Measurements from ENCODE around the gene OR8B3.
"Not testable (repeated sequence)": the region's sequence is repeated elsewhere in the genome, so short reads cannot be mapped to it uniquely, and the experiment has no call there.

Gene OR8B3

GRCh38 chr11:124382857-124383256 lies 16.0 kb downstream of the OR8B3 start:
- H3K4me3 ChIP-seq (ENCODE audit: low read length in 2 of 2); H3K9me3 ChIP-seq (ENCODE audit: control insufficient read depth in 2 of 2, low read length in 2 of 2); H3K9ac ChIP-seq (ENCODE audit: low read depth in 1 of 2, low read length in 2 of 2); H3K4me1 ChIP-seq (ENCODE audit: control insufficient read depth in 2 of 2, insufficient read depth in 2 of 2, low read length in 2 of 2); H3K36me3 ChIP-seq (ENCODE audit: control insufficient read depth in 2 of 2, insufficient read depth in 2 of 2, low read length in 2 of 2); H3K27ac ChIP-seq (ENCODE audit: low read depth in 2 of 2, low read length in 2 of 2); H3K27me3 ChIP-seq (ENCODE audit: control insufficient read depth in 2 of 2, insufficient read depth in 2 of 2, low read length in 2 of 2): not testable (repeated sequence)

- no peak overlapping the region for H3K4me3 ChIP-seq (ENCODE audit: low read length in 2 of 2)
- no peaks in the 10 kb centered on the region for H3K36me3 ChIP-seq (ENCODE audit: control insufficient read depth in 2 of 2, insufficient read depth in 2 of 2, low read length in 2 of 2)
- no peak overlapping the region for H3K9ac ChIP-seq (ENCODE audit: low read depth in 1 of 2, low read length in 2 of 2)
- no peaks in the 10 kb centered on the region for H3K4me1 ChIP-seq (ENCODE audit: control insufficient read depth in 2 of 2, insufficient read depth in 2 of 2, low read length in 2 of 2)
- H3K9me3 ChIP-seq (ENCODE audit: control insufficient read depth in 2 of 2, low read length in 2 of 2) = no peaks in the 10 kb centered on the region
- no peaks in the 10 kb centered on the region for H3K27me3 ChIP-seq (ENCODE audit: control insufficient read depth in 2 of 2, insufficient read depth in 2 of 2, low read length in 2 of 2)
- H3K27ac ChIP-seq (ENCODE audit: low read depth in 2 of 2, low read length in 2 of 2) = no peak overlapping the region
These were observed 18.2 kb downstream of the OR8B3 start for GRCh38 chr11:124380585-124380984.

DNA sequence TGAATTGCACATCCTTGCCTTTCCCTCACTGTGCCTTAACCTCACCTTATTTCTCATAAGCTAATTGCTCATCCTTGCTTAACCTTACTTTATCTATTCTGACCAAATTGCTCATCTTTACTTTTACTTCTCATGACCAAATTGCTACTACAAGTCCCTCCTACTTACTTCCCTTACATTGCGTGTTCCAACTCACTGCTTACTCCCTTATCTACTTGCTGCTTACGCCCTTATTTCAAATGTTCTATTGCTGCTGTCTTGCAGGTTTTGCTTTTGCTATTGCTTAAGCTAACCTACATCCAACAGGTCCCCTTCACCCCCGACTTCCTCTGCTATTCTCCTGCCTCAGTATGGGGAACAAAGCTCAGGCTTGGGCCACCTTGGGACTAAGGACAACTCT lies 22.5 kb downstream of the OR8B3 start:
- H3K4me1 ChIP-seq (ENCODE audit: control insufficient read depth in 2 of 2, insufficient read depth in 2 of 2, low read length in 2 of 2) = no peaks in the 10 kb centered on the region
- no peaks in the 10 kb centered on the region for H3K27me3 ChIP-seq (ENCODE audit: control insufficient read depth in 2 of 2, insufficient read depth in 2 of 2, low read length in 2 of 2)
- no peak overlapping the region for H3K27ac ChIP-seq (ENCODE audit: low read depth in 2 of 2, low read length in 2 of 2)
- no peak overlapping the region for H3K9ac ChIP-seq (ENCODE audit: low read depth in 1 of 2, low read length in 2 of 2)
- no peak overlapping the region for H3K4me3 ChIP-seq (ENCODE audit: low read length in 2 of 2)
- no peaks in the 10 kb centered on the region for H3K36me3 ChIP-seq (ENCODE audit: control insufficient read depth in 2 of 2, insufficient read depth in 2 of 2, low read length in 2 of 2)
- H3K9me3 ChIP-seq (ENCODE audit: control insufficient read depth in 2 of 2, low read length in 2 of 2) = no peaks in the 10 kb centered on the region

DNA sequence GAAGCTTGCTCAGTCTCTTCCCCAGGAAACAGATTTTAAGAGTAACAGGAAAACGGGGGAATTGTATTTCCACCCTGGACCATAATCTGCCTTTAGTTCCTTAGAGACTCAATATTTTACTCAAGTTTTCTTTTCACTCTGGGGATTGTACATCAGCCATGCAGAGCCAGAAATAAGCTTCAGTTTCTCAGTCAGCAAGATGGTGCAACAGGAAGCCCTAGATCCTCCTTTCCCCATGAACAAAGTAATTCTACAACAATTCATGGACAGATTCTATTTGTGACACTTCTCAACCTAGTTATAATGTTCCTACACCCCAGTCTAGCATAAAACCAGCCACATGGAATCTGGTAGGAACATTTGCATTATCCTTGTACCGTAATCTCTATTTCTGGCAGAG lies 39.3 kb downstream of the OR8B3 start:
- no peak overlapping the region for H3K4me3 ChIP-seq (ENCODE audit: low read length in 2 of 2)
- no peaks in the 10 kb centered on the region for H3K36me3 ChIP-seq (ENCODE audit: control insufficient read depth in 2 of 2, insufficient read depth in 2 of 2, low read length in 2 of 2)
- H3K27ac ChIP-seq (ENCODE audit: low read depth in 2 of 2, low read length in 2 of 2) = no peak overlapping the region
- H3K4me1 ChIP-seq (ENCODE audit: control insufficient read depth in 2 of 2, insufficient read depth in 2 of 2, low read length in 2 of 2) = no peaks in the 10 kb centered on the region
- no peaks in the 10 kb centered on the region for H3K9me3 ChIP-seq (ENCODE audit: control insufficient read depth in 2 of 2, low read length in 2 of 2)
- no peak overlapping the region for H3K9ac ChIP-seq (ENCODE audit: low read depth in 1 of 2, low read length in 2 of 2)
- H3K27me3 ChIP-seq (ENCODE audit: control insufficient read depth in 2 of 2, insufficient read depth in 2 of 2, low read length in 2 of 2) = peaks cover 0 to 2% of the 10 kb centered on the region in 2 donors

- no peak overlapping the region for H3K9ac ChIP-seq (ENCODE audit: low read depth in 1 of 2, low read length in 2 of 2)
- no peak overlapping the region for H3K27ac ChIP-seq (ENCODE audit: low read depth in 2 of 2, low read length in 2 of 2)
- no peaks in the 10 kb centered on the region for H3K27me3 ChIP-seq (ENCODE audit: control insufficient read depth in 2 of 2, insufficient read depth in 2 of 2, low read length in 2 of 2)
These were observed 52.4 kb downstream of the OR8B3 start for GRCh38 chr11:124346311-124346955.

More at GRCh38 chr11:124346311-124346955, 52.4 kb downstream of the OR8B3 start:
- no peak overlapping the region for H3K4me3 ChIP-seq (ENCODE audit: low read length in 2 of 2)
- no peaks in the 10 kb centered on the region for H3K36me3 ChIP-seq (ENCODE audit: control insufficient read depth in 2 of 2, insufficient read depth in 2 of 2, low read length in 2 of 2)
- H3K4me1 ChIP-seq (ENCODE audit: control insufficient read depth in 2 of 2, insufficient read depth in 2 of 2, low read length in 2 of 2) = no peaks in the 10 kb centered on the region
- H3K9me3 ChIP-seq (ENCODE audit: control insufficient read depth in 2 of 2, low read length in 2 of 2) = no peaks in the 10 kb centered on the region

Data from mucosa of rectum (tissue), 2 donors.